Ishikawa (cell line): Measurements from ENCODE around the gene SLC39A9.

Experiments used
- CEBPB ChIP-seq: IDR thresholded peaks from 2 replicates; pipeline ENCODE4 v1.6.1; 2012
- CREB1 ChIP-seq: IDR thresholded peaks from 2 replicates; pipeline ENCODE4 v1.6.1; 2012; ENCODE audit warnings: low read depth
- EGR1 ChIP-seq: IDR thresholded peaks from 2 replicates; pipeline ENCODE4 v1.6.1; 2012
- EP300 ChIP-seq: IDR thresholded peaks from 2 replicates; pipeline ENCODE4 v1.6.1; 2012; ENCODE audit warnings: borderline replicate concordance
- FOXM1 ChIP-seq: IDR thresholded peaks from 2 replicates; pipeline ENCODE4 v1.6.1; 2012; ENCODE audit warnings: low read depth, borderline replicate concordance
- NFIC ChIP-seq: IDR thresholded peaks from 2 replicates; pipeline ENCODE4 v1.6.1; 2012
- RAD21 ChIP-seq: IDR thresholded peaks from 2 replicates; pipeline ENCODE4 v1.6.1; 2012; ENCODE audit warnings: low read depth
- TAF1 ChIP-seq: IDR thresholded peaks from 2 replicates; pipeline ENCODE4 v1.6.1; 2012; ENCODE audit warnings: low read depth, mild to moderate bottlenecking
- TCF12 ChIP-seq: IDR thresholded peaks from 2 replicates; pipeline ENCODE4 v1.6.1; 2012; ENCODE audit warnings: low read depth
- TEAD4 ChIP-seq: IDR thresholded peaks from 2 replicates; pipeline ENCODE4 v1.6.1; 2012
- YY1 ChIP-seq: IDR thresholded peaks from 2 replicates; pipeline ENCODE4 v1.6.1; 2012; ENCODE audit warnings: low read depth
- ZBTB7A ChIP-seq: IDR thresholded peaks from 2 replicates; pipeline ENCODE4 v1.6.1; 2012; ENCODE audit warnings: low read depth
- TF ChIP-seq, protein P1 (sequence below): IDR thresholded peaks from 2 replicates; pipeline ENCODE4 v1.6.1; 2012
- TF ChIP-seq, protein P2 (sequence below): IDR thresholded peaks from 2 replicates; pipeline ENCODE4 v1.6.1; 2012
- TF ChIP-seq, protein P3 (sequence below): IDR thresholded peaks from 2 replicates; pipeline ENCODE4 v1.6.1; 2012; ENCODE audit warnings: low read depth, mild to moderate bottlenecking

Gene SLC39A9

DNA sequence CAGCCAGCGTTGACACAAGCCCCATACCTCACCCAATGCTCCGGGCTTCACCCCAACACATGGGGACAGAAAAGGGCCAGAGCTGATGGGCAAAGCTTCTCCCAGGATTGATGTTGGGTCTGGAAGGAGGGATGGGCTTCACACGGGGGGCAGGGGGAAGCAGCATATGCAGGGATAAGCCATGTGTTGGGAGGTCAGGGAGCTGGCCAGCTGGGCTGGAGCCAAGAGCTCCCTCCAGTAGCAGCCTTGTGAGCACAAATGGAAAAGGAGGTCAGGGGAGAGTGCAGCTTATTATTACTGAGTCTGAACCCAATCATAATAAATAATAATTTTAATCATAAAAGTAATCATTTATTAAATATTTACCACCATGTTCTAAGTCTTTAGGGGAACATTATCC, 95.3 kb downstream of the SLC39A9 start:
- no peak for TF ChIP-seq TAF1
- TF ChIP-seq, protein P1, sequence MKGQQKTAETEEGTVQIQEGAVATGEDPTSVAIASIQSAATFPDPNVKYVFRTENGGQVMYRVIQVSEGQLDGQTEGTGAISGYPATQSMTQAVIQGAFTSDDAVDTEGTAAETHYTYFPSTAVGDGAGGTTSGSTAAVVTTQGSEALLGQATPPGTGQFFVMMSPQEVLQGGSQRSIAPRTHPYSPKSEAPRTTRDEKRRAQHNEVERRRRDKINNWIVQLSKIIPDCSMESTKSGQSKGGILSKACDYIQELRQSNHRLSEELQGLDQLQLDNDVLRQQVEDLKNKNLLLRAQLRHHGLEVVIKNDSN: no peak
- TF ChIP-seq, protein P2, sequence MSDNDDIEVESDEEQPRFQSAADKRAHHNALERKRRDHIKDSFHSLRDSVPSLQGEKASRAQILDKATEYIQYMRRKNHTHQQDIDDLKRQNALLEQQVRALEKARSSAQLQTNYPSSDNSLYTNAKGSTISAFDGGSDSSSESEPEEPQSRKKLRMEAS: no peak
- TF ChIP-seq, protein P3, sequence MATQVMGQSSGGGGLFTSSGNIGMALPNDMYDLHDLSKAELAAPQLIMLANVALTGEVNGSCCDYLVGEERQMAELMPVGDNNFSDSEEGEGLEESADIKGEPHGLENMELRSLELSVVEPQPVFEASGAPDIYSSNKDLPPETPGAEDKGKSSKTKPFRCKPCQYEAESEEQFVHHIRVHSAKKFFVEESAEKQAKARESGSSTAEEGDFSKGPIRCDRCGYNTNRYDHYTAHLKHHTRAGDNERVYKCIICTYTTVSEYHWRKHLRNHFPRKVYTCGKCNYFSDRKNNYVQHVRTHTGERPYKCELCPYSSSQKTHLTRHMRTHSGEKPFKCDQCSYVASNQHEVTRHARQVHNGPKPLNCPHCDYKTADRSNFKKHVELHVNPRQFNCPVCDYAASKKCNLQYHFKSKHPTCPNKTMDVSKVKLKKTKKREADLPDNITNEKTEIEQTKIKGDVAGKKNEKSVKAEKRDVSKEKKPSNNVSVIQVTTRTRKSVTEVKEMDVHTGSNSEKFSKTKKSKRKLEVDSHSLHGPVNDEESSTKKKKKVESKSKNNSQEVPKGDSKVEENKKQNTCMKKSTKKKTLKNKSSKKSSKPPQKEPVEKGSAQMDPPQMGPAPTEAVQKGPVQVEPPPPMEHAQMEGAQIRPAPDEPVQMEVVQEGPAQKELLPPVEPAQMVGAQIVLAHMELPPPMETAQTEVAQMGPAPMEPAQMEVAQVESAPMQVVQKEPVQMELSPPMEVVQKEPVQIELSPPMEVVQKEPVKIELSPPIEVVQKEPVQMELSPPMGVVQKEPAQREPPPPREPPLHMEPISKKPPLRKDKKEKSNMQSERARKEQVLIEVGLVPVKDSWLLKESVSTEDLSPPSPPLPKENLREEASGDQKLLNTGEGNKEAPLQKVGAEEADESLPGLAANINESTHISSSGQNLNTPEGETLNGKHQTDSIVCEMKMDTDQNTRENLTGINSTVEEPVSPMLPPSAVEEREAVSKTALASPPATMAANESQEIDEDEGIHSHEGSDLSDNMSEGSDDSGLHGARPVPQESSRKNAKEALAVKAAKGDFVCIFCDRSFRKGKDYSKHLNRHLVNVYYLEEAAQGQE: no peak
- TF ChIP-seq CEBPB: no peak
- no peak for TF ChIP-seq RAD21
- no peak for TF ChIP-seq EP300
- TF ChIP-seq NFIC: no peak
- TF ChIP-seq FOXM1: no peak
- no peak for TF ChIP-seq YY1
- TF ChIP-seq ZBTB7A: no peak
- no peak for TF ChIP-seq TEAD4

DNA sequence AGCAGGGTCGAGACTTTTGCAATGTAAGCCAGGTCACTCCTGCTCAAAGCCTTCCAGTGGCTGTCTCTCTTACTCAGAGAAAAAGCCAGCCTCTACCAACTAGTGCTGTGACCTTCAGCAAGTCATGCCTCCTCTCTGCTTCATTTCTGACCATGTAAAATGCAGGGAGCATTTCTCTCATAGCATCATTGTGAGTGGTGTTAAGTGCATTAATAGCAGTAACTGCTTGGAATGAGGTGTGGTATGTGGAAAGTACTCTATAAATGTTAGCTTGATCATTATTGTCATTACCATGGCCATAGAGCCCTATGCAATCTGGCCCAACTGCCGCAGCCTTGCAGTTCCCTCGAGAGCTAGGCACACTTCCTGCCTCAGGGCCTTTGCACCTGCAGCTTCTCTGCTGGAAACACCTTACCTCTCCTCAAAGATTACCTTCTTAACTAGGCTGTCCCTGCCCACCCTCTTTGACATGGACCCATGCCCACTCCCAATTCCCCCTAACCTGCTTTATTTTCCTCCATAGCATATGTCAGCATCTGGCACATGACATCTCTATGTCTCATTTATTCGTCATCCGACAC, 96.9 kb downstream of the SLC39A9 start:
- no peak for TF ChIP-seq TAF1
- no peak for TF ChIP-seq ZBTB7A
- TF ChIP-seq, protein P3: no peak
- TF ChIP-seq TEAD4: no peak

DNA sequence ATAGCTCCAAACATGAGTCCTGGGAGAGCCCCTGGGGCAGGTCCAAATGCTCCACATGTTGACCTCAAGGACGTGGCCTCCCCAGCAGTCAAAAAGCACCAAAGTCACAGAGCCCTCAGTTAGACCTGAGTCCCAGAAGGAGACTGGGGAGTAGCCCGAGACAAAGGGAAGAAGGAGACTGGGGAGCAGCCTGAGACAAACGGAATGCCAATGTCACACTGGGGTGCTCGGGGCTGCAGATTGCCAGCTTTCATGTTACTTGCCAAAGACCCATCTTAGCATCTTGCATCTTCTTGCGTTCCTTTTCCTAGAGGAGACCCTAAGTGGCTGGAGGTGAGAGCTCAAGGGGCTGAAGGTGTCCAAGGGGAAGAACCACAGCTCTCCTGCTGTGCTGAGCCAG, 100.9 kb downstream of the SLC39A9 start:
- TF ChIP-seq TEAD4 (no peak), YY1 (no peak), FOXM1 (no peak), TCF12 (no peak), TAF1 (no peak), NFIC (no peak), ZBTB7A (no peak), CREB1 (no peak), RAD21 (no peak), CEBPB (no peak), EP300 (no peak), EGR1 (no peak)
- TF ChIP-seq, protein P3: no peak
- TF ChIP-seq, protein P1: no peak
- TF ChIP-seq, protein P2: no peak

DNA sequence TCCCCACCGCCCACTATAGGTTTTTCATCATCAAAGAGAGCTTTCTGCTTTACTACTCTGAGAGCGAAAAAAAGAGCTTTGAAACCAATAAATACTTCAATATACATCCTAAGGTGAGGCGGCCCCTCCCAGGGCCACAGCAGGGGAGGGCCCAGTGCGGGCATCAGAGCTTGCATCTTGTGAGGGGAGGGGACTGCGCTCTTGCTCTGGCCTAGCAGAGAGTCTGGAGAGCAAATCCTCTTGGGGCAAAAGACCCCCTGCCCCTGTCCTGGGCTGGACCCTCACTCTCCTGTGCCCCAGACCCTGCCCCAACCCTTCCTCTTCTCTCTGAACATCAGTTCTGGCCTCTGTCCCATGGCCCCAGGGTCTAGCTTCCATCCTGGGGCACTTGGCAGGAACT, 101.6 kb downstream of the SLC39A9 start:
- TF ChIP-seq EP300 (no peak), ZBTB7A (no peak), FOXM1 (no peak), EGR1 (no peak), NFIC (no peak), CREB1 (no peak), TEAD4 (no peak)
- TF ChIP-seq, protein P3: no peak
- TF ChIP-seq, protein P2: no peak
